GM19438 (cell line): ENCODE measurements around the gene ASXL3.

Experiments
- ATAC-seq: cut with Tn5 transposase; IDR thresholded peaks from one replicate; pipeline ENCODE4 v1.9.1; 2021; ENCODE audit warnings: low read depth; ENCODE audit not compliant: unreplicated experiment

Gene ASXL3

DNA sequence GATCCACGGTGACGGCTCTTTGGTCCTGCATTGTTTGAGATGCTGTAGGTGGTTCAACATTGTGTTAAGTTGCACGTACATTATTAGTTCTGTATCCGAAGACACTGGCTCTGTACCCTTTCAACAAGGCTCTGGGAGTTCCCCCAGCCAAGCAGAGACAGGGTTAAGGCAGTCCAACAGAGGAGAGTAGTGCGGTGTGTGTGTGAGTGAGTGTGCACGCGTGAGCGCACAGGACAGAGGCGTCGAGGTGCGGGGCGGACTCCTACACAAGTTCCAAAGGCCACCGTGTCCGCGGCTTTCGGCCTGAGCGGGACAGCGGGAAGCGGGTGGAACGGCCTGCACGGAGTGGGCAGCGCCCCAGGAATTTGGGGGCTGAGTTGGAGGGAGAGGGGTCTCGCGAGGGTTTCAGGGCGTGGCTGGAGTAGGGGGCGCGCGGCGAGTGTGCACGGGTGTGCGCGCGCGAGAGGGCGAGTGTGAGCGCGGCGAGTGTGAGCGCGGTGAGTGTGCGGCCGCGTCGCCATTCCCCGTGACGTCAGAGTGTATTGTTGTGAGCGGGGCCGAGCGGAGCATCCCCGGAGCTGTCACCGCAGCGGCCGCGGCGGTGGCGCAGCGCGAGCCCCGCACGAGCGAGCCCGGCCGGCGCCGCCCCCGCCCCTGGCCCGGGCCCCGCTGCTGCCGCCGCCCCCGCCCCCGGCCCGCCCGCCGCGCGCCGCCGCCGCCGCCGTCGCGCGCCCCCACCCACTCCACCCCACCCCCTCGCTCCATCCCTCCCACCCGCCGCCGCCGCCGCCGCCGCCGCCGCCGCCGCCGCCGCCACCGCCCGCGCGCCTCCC is at the start of gene ASXL3:
Gene ASXL3, plus strand, starts transcription at position 535 of the 833 bp plus-strand sequence. CDS start 413 bp downstream, outside the sequence.
- ATAC-seq = no peak

DNA sequence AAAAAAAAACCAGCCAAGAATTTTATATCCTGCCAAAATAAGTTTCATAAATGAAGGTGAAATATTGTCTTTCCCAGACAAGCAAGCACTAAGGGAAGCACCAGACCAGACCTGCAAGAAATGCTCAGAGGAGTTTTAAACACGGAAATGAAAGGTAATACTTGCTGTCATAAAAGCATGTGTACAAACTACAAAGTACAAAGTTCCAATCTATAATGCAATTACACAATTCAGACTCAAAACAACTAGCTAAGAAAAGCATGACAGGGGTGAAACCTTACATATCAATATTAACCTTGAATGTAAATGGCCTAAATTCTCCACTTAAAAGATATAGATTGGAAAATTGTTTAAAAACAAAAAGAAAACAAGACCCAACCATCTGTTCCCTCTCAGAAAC is 45.0 kb upstream of the ASXL3 start:
- no peak for ATAC-seq

DNA sequence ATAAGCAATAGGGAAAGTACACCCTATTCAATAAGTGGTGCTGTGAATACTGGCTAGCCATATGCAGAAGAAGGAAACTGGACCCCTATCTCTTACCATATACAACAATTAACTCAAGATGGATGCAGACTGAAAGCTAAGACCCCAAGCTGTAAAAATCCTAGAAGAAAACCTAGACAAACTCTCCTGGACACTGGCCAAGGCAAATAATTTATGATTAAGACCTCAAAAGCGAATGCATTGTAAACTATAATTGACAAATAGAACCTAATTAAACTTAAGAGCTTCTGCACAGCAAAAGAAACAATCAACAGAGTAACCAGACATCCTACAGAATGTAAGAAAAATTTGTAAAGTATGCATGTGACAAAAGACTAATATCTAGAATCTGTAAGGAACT is 41.1 kb upstream of the ASXL3 start:
- no peak for ATAC-seq

DNA sequence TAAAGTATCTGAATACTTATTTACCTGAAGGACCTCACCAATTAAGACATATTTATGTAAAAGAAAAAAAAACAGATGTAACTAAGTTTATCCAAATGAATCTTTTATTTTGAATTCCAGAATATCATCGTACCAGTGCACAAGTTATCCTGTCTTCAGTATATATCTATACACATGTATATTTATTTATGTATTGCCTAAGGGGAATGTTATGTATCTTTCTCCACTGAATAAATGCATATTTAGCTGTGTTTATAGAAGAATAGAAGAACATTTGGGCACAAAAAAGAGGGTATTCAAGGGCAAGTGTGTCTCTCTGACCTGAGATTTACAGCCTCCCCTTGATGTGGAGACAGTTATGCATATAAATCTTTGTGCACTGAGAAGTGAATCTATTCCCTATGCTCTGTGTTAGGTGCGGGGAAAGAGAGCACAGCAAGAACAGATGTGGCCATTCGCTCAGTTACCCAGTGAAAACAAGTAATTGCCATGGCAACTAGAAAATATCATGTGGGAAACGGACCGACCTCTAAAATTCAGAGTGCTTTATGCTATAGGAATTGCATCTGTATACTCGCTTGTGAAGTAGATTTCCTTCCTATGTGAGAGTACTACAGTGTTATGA is 39.5 kb upstream of the ASXL3 start:
- no peak for ATAC-seq

DNA sequence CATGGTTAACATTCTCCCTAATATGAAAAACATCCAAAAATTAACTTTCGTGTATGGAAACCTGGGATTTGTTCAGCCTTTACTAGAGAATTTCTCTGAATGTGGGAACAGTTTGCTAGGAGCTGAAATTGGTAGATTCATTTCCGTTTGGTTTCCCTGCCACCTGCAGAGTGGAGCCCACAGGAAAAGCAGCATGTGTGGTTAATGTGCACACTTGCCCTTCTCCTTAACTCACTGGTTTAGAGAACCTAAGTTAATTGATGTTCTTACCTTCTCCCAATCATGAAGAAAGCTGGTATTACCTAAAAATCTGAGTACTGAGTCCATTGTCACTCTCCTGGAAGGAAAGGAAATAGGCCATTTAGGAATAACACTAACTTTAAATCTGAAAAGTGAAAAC is 37.6 kb upstream of the ASXL3 start:
- no peak for ATAC-seq

DNA sequence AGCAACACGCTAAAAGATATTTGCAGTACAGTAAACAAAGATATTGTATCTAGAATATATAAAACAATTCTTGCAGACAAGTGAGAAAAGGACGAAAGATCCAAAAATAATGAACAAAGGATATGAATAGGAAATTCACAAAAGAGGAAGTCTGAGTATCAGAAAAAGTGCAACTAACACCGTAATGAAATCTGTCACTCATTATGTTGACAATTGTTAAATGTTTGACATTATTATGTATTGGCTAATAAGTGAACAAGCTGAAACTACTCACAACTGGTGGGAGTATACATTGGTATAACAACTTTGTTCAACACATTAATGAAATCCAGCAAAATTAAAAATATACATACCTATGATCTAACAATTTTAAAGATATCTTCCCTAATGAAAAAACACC is 36.7 kb upstream of the ASXL3 start:
- no peak for ATAC-seq

DNA sequence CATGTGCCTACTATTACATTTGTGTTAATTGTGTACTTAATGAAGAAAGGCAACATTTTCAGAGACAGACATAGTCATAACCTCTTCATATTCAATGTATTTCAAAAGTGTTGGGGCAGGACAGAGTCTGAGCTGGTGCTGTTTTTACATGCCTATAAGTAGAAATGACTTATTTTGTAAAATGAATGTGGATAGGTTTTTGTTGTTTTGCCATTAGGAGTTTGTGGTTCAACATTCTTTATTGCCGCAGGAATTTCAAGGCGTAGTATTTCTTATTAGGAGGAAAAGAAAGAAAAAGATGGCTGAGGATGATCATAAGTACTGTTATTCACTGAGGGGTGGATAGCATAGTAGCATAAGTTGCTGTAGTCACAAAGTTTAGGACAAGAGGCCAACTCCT is 21.2 kb upstream of the ASXL3 start:
- ATAC-seq = no peak

DNA sequence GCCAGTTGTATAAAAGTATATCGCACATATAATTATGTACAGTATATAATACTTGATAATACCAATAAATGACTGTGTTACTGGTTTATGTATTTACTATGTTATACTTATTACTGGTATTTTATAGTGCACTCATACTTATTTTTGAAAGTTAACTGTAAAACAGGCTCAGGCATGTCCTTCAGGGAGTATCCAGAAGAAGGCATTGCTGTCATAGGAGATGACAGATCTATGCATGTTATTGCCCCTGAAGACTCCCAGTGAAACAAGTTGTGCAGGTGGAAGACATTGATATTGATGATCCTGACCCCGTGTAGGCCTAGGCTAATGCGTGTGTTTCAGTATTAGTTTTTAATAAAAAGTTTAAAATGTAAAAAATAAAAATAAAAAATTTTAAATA is 20.3 kb upstream of the ASXL3 start:
- ATAC-seq = no peak

DNA sequence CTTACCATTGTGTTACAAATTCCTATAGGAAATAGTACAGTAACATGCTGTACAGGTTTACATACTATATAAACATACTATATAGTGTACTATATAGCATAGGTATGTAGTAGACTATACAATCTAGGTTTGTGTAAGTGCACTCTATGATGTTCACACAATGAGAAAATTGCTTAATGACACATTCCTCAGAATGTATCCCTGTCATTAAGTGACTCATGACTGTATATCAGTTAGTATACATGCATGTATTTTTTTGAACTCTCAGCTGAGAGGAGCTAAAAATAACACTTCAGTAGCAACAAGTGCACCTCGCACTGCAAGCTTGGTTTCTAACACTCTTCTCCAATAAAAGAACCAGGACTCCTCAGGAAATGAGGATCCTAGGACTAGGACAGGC is 19.5 kb upstream of the ASXL3 start:
- ATAC-seq = no peak

DNA sequence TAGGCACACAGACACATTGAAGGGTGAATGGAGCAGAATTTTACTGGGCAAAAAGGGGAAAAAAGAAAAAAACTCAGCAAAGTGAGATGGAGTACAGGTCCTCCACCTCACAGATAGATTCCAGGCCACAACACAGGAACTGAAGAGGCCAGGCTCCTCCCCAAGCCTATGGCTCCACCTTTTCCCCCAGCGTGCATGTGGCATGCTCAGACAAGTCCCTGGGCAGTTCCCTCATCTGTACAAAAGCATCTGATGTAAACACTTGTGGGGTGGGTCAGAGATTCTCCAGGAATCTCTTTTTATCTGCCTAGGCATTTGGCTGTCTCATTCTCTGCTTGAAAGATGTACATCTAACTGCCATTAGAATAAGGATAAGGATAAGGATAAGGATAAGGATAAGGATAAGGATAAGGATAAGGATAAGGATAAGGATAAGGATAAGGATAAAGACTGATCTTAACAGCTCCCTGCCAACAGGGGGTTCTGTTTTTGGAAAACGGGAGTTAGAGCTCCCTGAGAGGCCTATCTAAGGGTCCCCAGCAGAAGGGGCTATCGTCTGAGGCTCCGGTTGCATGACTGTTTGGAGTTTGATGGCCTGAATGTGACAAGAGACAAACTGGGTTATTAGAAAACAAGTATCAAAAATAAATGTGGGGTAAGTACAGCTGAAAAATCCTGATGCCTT is 17.2 kb upstream of the ASXL3 start:
- ATAC-seq = no peak

DNA sequence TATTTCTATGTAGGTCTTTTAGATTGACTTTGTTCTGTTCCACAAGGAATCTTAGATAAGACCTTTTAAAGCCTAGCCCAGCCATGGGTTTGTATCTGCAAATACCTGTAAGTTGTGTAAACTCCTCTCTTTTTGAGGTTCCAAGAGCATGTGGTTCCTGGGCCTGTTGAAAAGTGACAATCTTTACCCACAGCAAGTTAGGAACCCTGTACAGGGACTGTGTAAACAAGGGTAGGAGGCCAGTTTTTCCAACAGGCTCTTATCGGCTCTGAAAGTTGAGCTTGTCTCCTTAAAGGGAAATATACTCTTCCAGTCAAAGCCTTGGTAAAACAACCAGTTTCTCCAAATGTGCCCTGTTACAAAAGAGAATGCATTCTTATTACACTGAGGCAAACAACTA is 15.3 kb upstream of the ASXL3 start:
- ATAC-seq = no peak

DNA sequence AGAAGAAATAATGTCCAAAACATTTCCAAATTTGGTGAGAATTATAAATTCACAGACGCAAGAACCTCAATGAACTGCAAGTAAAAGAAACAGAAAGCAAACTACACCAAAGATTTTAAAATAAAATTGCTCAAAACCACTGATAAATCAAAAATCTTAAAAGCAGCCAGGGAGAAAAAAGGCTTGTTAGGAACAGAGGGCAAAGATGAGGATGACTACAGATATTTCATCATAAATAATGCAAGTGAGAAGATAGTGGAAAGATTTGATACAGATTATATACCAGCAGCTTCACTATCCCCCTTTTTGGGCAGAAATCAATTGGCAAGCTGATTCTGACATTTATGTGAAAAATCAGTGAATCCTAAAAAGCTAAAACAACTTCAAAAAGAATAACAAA is 10.3 kb upstream of the ASXL3 start:
- no peak for ATAC-seq

DNA sequence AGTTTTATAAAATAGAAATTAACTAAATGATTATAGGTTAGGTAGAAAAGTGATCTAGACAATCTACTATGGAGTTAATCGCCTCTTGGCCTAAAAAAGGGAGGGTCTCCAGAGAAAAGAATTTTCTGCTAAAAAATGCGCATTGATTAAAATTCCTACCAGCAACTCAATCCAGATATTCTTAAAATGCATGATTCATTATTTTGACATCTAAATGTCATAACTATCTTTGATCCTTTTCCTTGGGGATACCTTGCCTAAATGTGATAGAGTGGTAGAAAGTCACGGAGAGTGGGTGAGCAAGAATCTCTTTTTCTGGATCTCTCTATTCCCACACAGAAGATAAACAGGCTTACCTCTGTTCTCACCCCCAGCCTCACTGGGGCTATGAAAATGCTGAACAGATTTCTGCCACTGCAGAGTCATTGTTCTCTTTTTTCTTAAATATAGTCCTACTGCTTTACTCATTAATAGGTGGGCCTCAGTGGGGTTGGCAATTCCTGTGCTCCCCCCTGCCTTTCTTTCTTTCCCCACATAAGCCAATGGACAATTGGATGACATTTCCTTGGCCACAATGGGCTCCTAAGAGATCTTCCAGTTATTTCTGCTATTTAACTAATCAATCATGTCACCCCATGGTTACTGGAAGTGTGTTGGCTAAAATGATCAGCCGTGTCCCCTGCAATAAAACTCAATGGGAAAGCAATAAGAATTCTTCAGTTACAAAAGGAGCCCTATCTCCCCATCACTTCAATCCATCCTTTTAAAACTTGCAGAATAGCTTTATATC is 5.8 kb upstream of the ASXL3 start:
- no peak for ATAC-seq

DNA sequence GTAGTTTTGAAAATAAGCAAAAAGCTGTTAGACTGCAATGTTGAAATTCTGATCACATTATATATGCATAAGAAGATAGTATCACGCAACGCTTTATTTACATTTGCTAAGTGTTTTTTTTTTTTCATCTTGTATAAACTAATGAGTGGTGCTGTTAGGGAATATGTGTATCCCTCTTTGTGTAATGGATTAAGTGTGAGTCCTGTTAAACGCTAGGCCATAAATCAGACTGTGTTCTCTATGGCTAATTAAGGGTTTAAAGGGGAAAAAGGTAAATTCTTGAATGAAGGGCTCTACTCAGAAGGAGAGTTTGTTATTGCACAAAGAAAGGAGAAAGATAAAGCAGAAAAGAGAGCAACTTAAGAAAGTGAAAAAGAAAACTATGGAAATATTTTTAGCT is 4.8 kb upstream of the ASXL3 start:
- ATAC-seq = no peak

DNA sequence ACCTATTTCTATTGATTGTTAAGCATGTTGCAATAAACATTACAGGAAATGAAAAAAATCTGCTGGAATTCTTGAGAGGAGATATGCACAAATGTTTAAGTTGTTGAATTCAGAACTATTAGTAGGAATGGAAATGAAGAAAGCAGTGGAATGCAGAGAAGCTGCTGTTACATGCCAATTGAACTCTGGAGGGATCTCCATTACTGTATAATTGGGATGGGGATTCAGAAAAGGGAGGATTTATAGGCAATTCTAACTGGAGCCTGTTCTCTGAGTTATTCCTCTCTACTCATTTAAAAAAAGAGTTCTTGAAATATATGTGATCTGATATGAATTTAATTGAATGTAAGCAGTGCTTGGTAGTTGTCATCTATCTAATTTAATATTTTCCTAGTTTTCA is 2.6 kb upstream of the ASXL3 start:
- ATAC-seq = no peak

DNA sequence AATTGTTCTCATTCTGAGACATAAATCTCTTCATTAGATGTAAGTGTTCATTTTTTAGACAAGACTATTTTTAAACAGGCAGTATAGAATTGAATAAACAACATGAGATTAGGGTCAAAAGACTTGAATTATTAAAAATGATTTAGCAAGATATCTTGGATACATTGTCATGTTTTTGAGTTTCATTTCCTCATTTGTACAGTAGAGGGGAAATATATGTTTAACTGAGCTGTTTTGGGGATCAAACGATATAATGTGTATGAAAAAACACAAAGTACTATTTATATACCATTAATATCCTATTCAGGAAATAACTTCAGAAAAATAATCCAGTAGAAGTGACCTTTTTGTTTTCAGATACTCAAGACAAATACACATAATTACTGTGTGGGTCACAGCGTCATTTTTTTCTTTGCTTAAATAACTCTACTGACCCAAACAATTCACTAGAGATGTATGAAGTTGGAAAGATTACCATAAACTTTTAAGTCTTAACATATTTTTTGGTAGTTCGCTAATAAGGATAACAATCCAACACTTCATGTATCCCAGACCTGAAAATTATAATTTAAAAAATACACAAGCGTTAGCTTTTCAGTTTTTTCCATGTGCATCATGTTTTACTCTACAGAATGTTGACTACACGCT is 896 bp upstream of the ASXL3 start:
- no peak for ATAC-seq

DNA sequence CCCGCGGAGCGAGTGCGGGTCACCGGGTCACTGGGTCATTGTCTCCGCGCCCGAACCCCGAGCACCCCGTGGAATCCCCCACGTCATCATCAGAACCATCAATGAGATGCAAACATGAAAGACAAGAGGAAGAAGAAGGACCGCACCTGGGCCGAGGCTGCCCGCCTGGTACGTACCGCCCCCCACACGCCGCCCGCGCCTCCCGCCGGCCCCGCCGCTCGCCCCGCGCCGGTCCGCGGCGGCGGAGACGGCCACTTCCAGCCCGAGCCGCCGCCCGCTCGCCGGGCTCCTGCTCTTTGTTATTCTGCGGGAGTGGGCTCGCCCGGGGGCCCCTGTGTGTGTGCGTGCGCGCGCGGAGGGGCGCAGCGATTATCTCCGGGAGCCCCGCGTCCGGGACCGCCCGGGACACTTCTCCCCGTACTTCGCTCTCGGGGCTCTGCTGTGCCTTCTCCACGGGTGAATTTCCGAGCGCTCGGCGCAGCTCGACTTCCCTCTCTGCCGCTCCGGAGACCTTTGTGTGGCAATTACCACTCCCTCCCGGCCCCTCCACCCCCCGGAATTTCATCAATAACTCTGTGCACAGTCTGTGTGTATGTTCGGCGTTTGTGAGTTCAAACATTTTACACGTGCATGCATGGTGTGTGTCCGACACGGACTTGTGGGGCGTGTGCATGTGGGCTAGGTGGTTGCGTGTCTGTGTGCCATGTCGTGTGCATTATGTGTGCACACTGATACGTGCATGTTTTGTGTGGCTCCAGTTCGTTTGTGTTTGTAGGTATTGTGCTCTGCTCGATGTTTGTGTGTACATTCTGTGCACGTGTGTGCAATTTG is 714 bp downstream of the ASXL3 start:
- no peak for ATAC-seq

DNA sequence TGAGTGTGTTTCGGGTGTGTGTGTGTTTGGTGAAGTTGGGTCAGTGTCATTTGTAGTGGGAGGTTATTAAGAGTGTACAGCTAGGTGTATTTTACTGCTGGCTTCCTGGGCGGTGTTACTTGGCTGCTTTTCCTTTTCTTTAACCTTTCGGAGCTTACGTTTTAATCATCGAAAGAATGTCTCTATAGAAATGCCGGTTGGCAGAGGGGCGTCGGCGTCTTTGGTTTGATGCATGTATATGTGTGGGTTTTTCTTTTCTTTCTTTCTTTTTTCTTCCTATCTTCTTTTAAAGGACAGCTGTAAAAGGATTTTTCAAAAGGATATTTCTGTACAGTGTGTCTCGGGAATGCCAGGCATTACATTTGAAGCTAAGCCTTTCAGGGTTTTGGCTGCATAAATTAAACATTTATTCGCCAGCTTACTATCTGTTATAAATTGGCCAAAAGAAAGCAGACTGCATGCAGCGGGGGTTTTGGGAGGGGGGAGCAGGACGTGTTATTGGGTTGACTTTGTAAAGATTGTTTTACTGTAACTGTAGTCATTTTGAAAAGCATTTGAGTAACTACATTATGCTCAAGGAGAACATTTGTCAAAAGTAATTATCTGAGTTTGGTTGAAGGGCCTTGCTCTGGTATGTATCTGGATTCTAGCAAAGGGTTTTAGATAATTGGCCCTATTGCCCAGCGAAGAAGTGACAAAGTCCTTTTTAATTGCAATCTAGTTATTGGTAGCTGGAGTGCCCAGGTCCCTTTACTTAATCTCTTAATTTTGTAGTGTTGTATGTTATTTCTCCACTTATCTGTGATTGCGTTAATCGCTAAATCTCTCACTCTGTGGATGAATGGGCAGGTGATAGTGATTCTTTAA is 1.6 kb downstream of the ASXL3 start:
- no peak for ATAC-seq

DNA sequence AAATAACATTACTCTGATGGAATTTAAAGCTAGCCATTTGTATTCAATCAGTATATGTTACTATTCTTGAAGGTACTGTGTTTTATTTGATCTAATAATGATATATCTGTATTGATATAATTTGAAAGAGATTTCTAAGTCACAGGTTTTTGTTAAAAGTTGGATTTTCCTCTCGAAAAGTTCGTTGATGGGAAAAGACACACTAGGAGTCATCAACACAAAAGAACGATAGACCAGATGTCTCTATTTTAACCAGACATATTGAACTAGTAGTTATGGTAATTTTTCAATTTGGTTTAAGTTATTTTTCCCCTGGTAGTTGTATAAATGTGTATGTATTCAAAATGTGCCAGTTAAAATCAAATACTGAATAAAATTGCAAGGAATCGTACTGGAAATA is 2.5 kb downstream of the ASXL3 start:
- ATAC-seq = no peak
